GM18870 (cell line): Measurements from ENCODE around the gene FAM111A.

Experiments
- ATAC-seq: cut with Tn5 transposase; IDR thresholded peaks from one replicate; pipeline ENCODE4 v1.9.1; 2021; ENCODE audit warnings: moderate library complexity; ENCODE audit not compliant: unreplicated experiment

The FAM111A gene

GRCh38 chr11:59199546-59200422 is 57.1 kb downstream of the FAM111A start:
- peak; percentile 59 for ATAC-seq

GRCh38 chr11:59200423-59200746 is 57.7 kb downstream of the FAM111A start:
- no peak for ATAC-seq

- ATAC-seq = no peak
These were observed 58.7 kb downstream of the FAM111A start for GRCh38 chr11:59201353-59201752.
